Prostate gland (tissue), 2 donors: Measurements from ENCODE around the gene SRSF7. TPM values are rescaled to one million over a fixed set of nuclear protein-coding genes. Genes with fewer than 3 reads are reported as not detected.

Source experiments
- DNase-seq: peaks from one replicate; pipeline ENCODE4 v3.0.0-alpha.2; 2019; ENCODE audit warnings: low spot score
- H3K27ac ChIP-seq, 2 donors: fragments of 200-600 bp; sonication (generic); 2 replicates each; pipeline ENCODE4 v1.5.1; 2017 to 2019
- H3K27me3 ChIP-seq: fragments of 200-600 bp; sonication (generic); replicated peaks from 2 replicates; pipeline ENCODE4 v1.5.1; 2019; ENCODE audit not compliant: insufficient read depth
- H3K36me3 ChIP-seq, 2 donors: fragments of 200-600 bp; sonication (generic); 1 replicate in 1 of 2; 2 replicates in 1 of 2; pipeline versions ENCODE4 v1.5.1 to v1.8.1; 2017 to 2019
- H3K4me1 ChIP-seq: fragments of 200-600 bp; sonication (generic); replicated peaks from 2 replicates; pipeline ENCODE4 v1.5.1; 2019
- H3K4me3 ChIP-seq, 2 donors: fragments of 200-600 bp; sonication (generic); 2 replicates each; pipeline ENCODE4 v1.5.1; 2017 to 2019
- H3K9me3 ChIP-seq: fragments of 200-600 bp; sonication (generic); 2 replicates; pipeline ENCODE4 v1.5.1; 2017
- POLR2A ChIP-seq: fragments of 450-650 bp; IDR thresholded peaks from one replicate; pipeline ENCODE4 v1.6.1; 2016; ENCODE audit warnings: antibody characterized with exemption, mild to moderate bottlenecking
- POLR2AphosphoS5 ChIP-seq: sonication (generic); formaldehyde crosslinking; IDR thresholded peaks from one replicate; pipeline ENCODE4 v1.6.1; 2017; ENCODE audit warnings: antibody characterized with exemption
- WGBS: methylation state at CpG from one replicate; pipeline ENCODE4 v1.1.5; 2018; 5-methylcytosine and 5-hydroxymethylcytosine counted together
- intact Hi-C: fragments of 100-400 bp; cut with DNase I; formaldehyde crosslinking; loops from one replicate; pipeline ENCODE4 v1.14.2; 2022
- total RNA-seq, 2 donors: library from RNA; depleted of rRNA; stranded (reverse); fragments of >200 nt; gene quantifications; one replicate each; pipeline ENCODE4 v1.1.0, GENCODE V29; 2016
- TF ChIP-seq, protein P1 (sequence below), 4 experiments: fragments of 200-600 bp in 2 of 4; fragments of 450-650 bp in 2 of 4; sonication (generic) in 2 of 4; IDR thresholded peaks; 1 replicate in 3 of 4; 2 replicates in 1 of 4; pipeline ENCODE4 v1.5.1; 2016 to 2019; ENCODE audit warnings: antibody characterized with exemption in 4 of 4, mild to moderate bottlenecking in 2 of 4, moderate library complexity in 2 of 4

Gene SRSF7
- total RNA-seq, 2 donors from 2014 or later, result 73.2 to 84.4 TPM

DNA sequence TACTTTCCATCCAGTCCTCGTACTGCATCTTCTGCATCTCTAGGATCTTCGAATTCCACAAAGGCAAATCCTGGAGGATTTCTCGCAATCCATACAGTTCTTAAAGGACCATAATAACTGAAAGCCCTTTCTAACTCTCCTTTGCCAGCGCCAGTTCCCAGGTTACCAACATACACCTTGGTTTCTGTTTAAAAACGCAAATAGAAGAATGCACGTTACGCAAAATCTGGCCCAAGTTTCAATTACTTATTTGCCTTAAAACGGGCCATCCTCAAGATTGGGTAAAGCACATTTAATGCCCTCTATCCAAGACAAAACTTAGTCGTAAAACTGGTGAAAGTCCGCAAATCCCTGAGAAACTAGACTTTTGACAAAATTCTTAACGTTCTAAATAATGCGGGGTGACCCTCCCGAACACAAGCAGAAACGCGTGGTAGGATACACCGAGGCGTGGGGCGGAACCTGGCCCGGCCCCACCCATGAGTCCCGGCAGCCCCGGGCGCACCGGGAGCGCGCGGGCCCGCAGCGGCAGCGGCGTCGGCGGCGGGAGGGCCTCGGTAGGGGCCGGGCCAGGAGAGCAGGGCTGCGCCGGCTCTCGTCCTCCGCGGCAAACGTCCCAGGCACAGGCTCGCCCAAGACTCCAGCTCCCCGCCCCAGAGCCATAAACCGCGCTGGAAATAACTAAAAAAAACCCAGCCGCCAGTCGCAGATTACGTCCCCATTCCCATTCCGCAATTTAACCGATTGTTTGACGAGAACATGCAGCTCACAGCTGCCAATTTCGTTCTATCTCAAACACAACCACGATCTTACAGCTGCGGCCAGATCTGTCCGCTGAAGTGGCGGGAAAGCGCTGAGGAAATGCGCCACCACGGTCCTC lies 910 bp downstream of the SRSF7 start:
- H3K36me3 ChIP-seq, result no peaks in the 10 kb centered on the region
- intact Hi-C loops, result no loop called here
- peaks cover 2% of the 10 kb centered on the region for H3K4me1 ChIP-seq

GRCh38 chr2:38748943-38749804 lies 2.0 kb downstream of the SRSF7 start:
- no peak for TF ChIP-seq POLR2A
- no peak for TF ChIP-seq POLR2AphosphoS5
- TF ChIP-seq, protein P1, sequence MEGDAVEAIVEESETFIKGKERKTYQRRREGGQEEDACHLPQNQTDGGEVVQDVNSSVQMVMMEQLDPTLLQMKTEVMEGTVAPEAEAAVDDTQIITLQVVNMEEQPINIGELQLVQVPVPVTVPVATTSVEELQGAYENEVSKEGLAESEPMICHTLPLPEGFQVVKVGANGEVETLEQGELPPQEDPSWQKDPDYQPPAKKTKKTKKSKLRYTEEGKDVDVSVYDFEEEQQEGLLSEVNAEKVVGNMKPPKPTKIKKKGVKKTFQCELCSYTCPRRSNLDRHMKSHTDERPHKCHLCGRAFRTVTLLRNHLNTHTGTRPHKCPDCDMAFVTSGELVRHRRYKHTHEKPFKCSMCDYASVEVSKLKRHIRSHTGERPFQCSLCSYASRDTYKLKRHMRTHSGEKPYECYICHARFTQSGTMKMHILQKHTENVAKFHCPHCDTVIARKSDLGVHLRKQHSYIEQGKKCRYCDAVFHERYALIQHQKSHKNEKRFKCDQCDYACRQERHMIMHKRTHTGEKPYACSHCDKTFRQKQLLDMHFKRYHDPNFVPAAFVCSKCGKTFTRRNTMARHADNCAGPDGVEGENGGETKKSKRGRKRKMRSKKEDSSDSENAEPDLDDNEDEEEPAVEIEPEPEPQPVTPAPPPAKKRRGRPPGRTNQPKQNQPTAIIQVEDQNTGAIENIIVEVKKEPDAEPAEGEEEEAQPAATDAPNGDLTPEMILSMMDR (IDR thresholded peaks at IDR 0.05), result no peak
- peak overlapping the region in 1 of 2 donors; percentile 99 for H3K27ac ChIP-seq
- peaks cover 2% of the 10 kb centered on the region for H3K4me1 ChIP-seq
- intact Hi-C loops, result no loop called here
- no peaks in the 10 kb centered on the region for H3K9me3 ChIP-seq
- H3K4me3 ChIP-seq, result peak overlapping the region; percentile 83 to 84
- H3K36me3 ChIP-seq, result no peaks in the 10 kb centered on the region
- DNase-seq, result no peak
- H3K27me3 ChIP-seq, result no peaks in the 10 kb centered on the region
- WGBS, result 49% methylated on average over 26 of the region's 26 CpGs

More for the DNA sequence above, 910 bp downstream of the SRSF7 start:
- Histone ChIP-seq H3K4me3 (peak overlapping the region; percentile 83 to 84), H3K27ac (peak overlapping the region; percentile 98 to 99), H3K9me3 (no peaks in the 10 kb centered on the region), H3K27me3 (no peaks in the 10 kb centered on the region)
- TF ChIP-seq POLR2AphosphoS5, result no peak
- peak; percentile 87 for TF ChIP-seq POLR2A
- peak; percentile 62 for DNase-seq
- 1% methylated on average over 59 of the region's 59 CpGs for WGBS

GRCh38 chr2:38748391-38748790 lies 2.8 kb downstream of the SRSF7 start:
- Histone ChIP-seq H3K9me3 (no peaks in the 10 kb centered on the region), H3K27me3 (no peaks in the 10 kb centered on the region), H3K4me1 (peaks cover 2% of the 10 kb centered on the region), H3K27ac (peak overlapping the region in 1 of 2 donors; percentile 2), H3K4me3 (no peak overlapping the region), H3K36me3 (no peaks in the 10 kb centered on the region)
- intact Hi-C loops, result no loop called here
- DNase-seq, result no peak
- WGBS, result 82% methylated on average over 9 of the region's 9 CpGs
- TF ChIP-seq, protein P1 (IDR thresholded peaks at IDR 0.05), result no peak
- TF ChIP-seq POLR2AphosphoS5, result no peak

DNA sequence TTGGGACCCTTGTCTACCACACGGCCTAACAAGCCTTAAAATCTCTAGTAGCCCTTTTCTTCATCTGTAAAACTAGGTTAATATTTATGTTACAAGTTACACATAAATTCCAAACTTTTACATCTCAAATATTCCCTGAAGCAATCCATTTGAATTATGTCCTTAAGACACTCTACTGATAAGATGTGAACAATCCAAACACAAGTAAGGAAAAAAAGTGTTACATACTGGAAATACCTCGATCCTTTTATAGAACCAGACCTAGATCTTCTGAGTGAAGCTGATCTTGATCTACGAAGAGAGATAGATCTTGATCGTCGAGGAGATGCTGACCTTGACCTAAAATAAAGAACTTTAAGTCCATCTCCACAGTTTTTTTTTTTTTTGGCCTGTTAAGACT lies 3.3 kb downstream of the SRSF7 start:
- Histone ChIP-seq H3K27ac (peak overlapping the region in 1 of 2 donors; percentile 2), H3K4me1 (peaks cover 6% of the 10 kb centered on the region), H3K27me3 (no peaks in the 10 kb centered on the region), H3K36me3 (no peaks in the 10 kb centered on the region), H3K4me3 (no peak overlapping the region), H3K9me3 (no peaks in the 10 kb centered on the region)
- WGBS, result 46% methylated on average over 5 of the region's 5 CpGs
- TF ChIP-seq, protein P1 (IDR thresholded peaks at IDR 0.05), result no peak
- TF ChIP-seq POLR2AphosphoS5, result no peak
- intact Hi-C loops, result no loop called here
- no peak for DNase-seq

DNA sequence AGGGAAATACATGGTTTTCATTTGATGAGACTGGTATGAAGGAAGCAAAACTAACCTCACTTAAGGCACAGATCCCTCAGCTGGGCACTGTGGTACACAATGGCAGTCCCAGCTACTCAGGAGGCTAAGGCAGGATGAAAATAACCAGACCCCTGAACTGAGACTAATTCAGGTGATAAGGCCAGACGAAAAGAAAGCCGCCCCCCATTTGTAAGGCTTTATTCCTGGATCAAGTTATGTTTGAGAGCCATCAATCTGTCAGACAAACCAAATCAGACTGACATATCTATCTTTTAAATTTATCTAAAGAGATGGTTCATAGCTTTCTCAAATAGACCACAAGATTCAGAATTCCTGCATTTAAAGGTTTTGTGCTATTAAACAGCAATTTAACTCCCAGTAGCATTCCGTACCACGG lies 4.1 kb downstream of the SRSF7 start:
- H3K4me1 ChIP-seq, result peaks cover 6% of the 10 kb centered on the region
- 48% methylated on average over 4 of the region's 4 CpGs for WGBS
- no peaks in the 10 kb centered on the region for H3K36me3 ChIP-seq
- no peak overlapping the region for H3K4me3 ChIP-seq
- no peak for DNase-seq
- TF ChIP-seq POLR2A (no peak), POLR2AphosphoS5 (no peak)
- TF ChIP-seq, protein P1 (IDR thresholded peaks at IDR 0.05), result no peak
- no peaks in the 10 kb centered on the region for H3K27me3 ChIP-seq
- H3K27ac ChIP-seq, result no peak overlapping the region
- intact Hi-C loops, result no loop called here
- no peaks in the 10 kb centered on the region for H3K9me3 ChIP-seq
